ENCODE measurements around the gene TDP2. TPM values are rescaled to one million over a fixed set of nuclear protein-coding genes. Genes with fewer than 3 reads are reported as not detected.
"Not testable (repeated sequence)": the region's sequence is repeated elsewhere in the genome, so short reads cannot be mapped to it uniquely, and the experiment has no call there.

Gene TDP2
- total RNA-seq, 1 donor from 2014 or later = 44.6 TPM

GRCh38 chr6:24680582-24680981 lies 13.9 kb upstream of the TDP2 start:
- Mint-ChIP-seq H3K27ac (ENCODE audit: unreplicated experiment) (no peak overlapping the region), H3K9me3 (peaks cover 5% of the 10 kb centered on the region), H3K4me1 (peaks cover 6% of the 10 kb centered on the region)

GRCh38 chr6:24678792-24679352 lies 12.2 kb upstream of the TDP2 start:
- H3K27me3 Mint-ChIP-seq (ENCODE audit: low read depth); H3K27ac Mint-ChIP-seq (ENCODE audit: unreplicated experiment); H3K4me1 Mint-ChIP-seq; H3K4me3 Mint-ChIP-seq; H3K9me3 Mint-ChIP-seq; DNase-seq (ENCODE audit: low read depth, low spot score): not testable (repeated sequence)
- peaks cover 36% of the 10 kb centered on the region for H3K36me3 Mint-ChIP-seq (ENCODE audit: low read depth)

More at GRCh38 chr6:24680582-24680981, 13.9 kb upstream of the TDP2 start:
- DNase-seq (ENCODE audit: low read depth, low spot score) = no peak
- no peak for TF ChIP-seq CTCF (conservative IDR thresholded peaks at IDR 0.05)
- H3K27me3 Mint-ChIP-seq (ENCODE audit: low read depth) = no peaks in the 10 kb centered on the region
- no peak overlapping the region for H3K4me3 Mint-ChIP-seq
- H3K36me3 Mint-ChIP-seq (ENCODE audit: low read depth) = peaks cover 26% of the 10 kb centered on the region

GRCh38 chr6:24673625-24674024 lies 6.9 kb upstream of the TDP2 start:
- H3K4me3 Mint-ChIP-seq = no peak overlapping the region
- H3K4me1 Mint-ChIP-seq = no peaks in the 10 kb centered on the region
- no peak for TF ChIP-seq CTCF (conservative IDR thresholded peaks at IDR 0.05)
- no peak for DNase-seq (ENCODE audit: low read depth, low spot score)
- peaks cover 14% of the 10 kb centered on the region for H3K9me3 Mint-ChIP-seq
- H3K27me3 Mint-ChIP-seq (ENCODE audit: low read depth) = no peaks in the 10 kb centered on the region
- H3K27ac Mint-ChIP-seq (ENCODE audit: unreplicated experiment) = no peak overlapping the region
- peaks cover 51% of the 10 kb centered on the region for H3K36me3 Mint-ChIP-seq (ENCODE audit: low read depth)

- no peak for DNase-seq (ENCODE audit: low read depth, low spot score)
- no peaks in the 10 kb centered on the region for H3K27me3 Mint-ChIP-seq (ENCODE audit: low read depth)
- H3K4me1 Mint-ChIP-seq = no peaks in the 10 kb centered on the region
- peaks cover 51% of the 10 kb centered on the region for H3K36me3 Mint-ChIP-seq (ENCODE audit: low read depth)
- H3K27ac Mint-ChIP-seq (ENCODE audit: unreplicated experiment) = no peak overlapping the region
- H3K9me3 Mint-ChIP-seq = peaks cover 14% of the 10 kb centered on the region
- no peak for TF ChIP-seq CTCF (conservative IDR thresholded peaks at IDR 0.05)
- no peak overlapping the region for H3K4me3 Mint-ChIP-seq
Measured at GRCh38 chr6:24672620-24673182, 6.0 kb upstream of the TDP2 start.

- H3K27me3 Mint-ChIP-seq (ENCODE audit: low read depth); H3K27ac Mint-ChIP-seq (ENCODE audit: unreplicated experiment); DNase-seq (ENCODE audit: low read depth, low spot score): not testable (repeated sequence)
- Mint-ChIP-seq H3K36me3 (ENCODE audit: low read depth) (peaks cover 47% of the 10 kb centered on the region), H3K4me3 (peak overlapping the region; percentile 31), H3K4me1 (peaks cover 11% of the 10 kb centered on the region), H3K9me3 (peaks cover 14% of the 10 kb centered on the region)
Measured at GRCh38 chr6:24671077-24671476, 4.4 kb upstream of the TDP2 start.

GRCh38 chr6:24670492-24670891 lies 3.8 kb upstream of the TDP2 start:
- H3K27ac Mint-ChIP-seq (ENCODE audit: unreplicated experiment); H3K27me3 Mint-ChIP-seq (ENCODE audit: low read depth); DNase-seq (ENCODE audit: low read depth, low spot score): not testable (repeated sequence)
- Mint-ChIP-seq H3K4me1 (peaks cover 17% of the 10 kb centered on the region), H3K36me3 (ENCODE audit: low read depth) (peaks cover 45% of the 10 kb centered on the region), H3K4me3 (peak overlapping the region; percentile 31), H3K9me3 (peaks cover 14% of the 10 kb centered on the region)

- no peak for TF ChIP-seq CTCF (conservative IDR thresholded peaks at IDR 0.05)
- Mint-ChIP-seq H3K36me3 (ENCODE audit: low read depth) (peaks cover 40% of the 10 kb centered on the region), H3K27ac (ENCODE audit: unreplicated experiment) (no peak overlapping the region)
Measured at GRCh38 chr6:24668997-24669361, 2.3 kb upstream of the TDP2 start.

GRCh38 chr6:24668066-24668996 lies 1.6 kb upstream of the TDP2 start:
- not testable (repeated sequence) for H3K27ac Mint-ChIP-seq (ENCODE audit: unreplicated experiment); DNase-seq (ENCODE audit: low read depth, low spot score); H3K27me3 Mint-ChIP-seq (ENCODE audit: low read depth)
- Mint-ChIP-seq H3K4me3 (peak overlapping the region; percentile 80), H3K36me3 (ENCODE audit: low read depth) (peaks cover 34% of the 10 kb centered on the region), H3K9me3 (peaks cover 14% of the 10 kb centered on the region), H3K4me1 (peaks cover 35% of the 10 kb centered on the region)

More at GRCh38 chr6:24668997-24669361, 2.3 kb upstream of the TDP2 start:
- Mint-ChIP-seq H3K27me3 (ENCODE audit: low read depth) (no peaks in the 10 kb centered on the region), H3K4me1 (peaks cover 30% of the 10 kb centered on the region), H3K9me3 (peaks cover 14% of the 10 kb centered on the region), H3K4me3 (peak overlapping the region; percentile 80)
- DNase-seq (ENCODE audit: low read depth, low spot score) = no peak

Measured in neural crest cell (in vitro differentiated cells).